Adrenal gland (tissue), 12 donors: ENCODE measurements around the gene GOLGA6L7. TPM values are rescaled to one million over a fixed set of nuclear protein-coding genes. Genes with fewer than 3 reads are reported as not detected.

Source experiments
- DNase-seq, 7 donors: peaks; one replicate each; pipeline ENCODE4 v3.0.0-alpha.2; 2019 to 2020
- H3K27ac ChIP-seq, 5 donors: fragments of 200-600 bp; sonication (generic) in 4 of 5; 1 replicate in 3 of 5; 2 replicates in 2 of 5; pipeline versions ENCODE4 v1.5.1 to v1.8.0; 2016 to 2020; ENCODE audit warnings: mild to moderate bottlenecking in 1 of 5
- H3K27me3 ChIP-seq: fragments of 200-600 bp; 2 replicates; pipeline ENCODE4 v1.8.0; 2021
- H3K36me3 ChIP-seq, 2 donors: fragments of 200-600 bp; replicated peaks in 1 of 2; 1 replicate in 1 of 2; 2 replicates in 1 of 2; pipeline versions ENCODE4 v1.5.1 to v1.8.0; 2018 to 2022
- H3K4me1 ChIP-seq, 2 donors: fragments of 200-600 bp; replicated peaks in 1 of 2; 1 replicate in 1 of 2; 2 replicates in 1 of 2; pipeline versions ENCODE4 v1.5.1 to v1.8.0; 2018 to 2021
- H3K4me3 ChIP-seq, 4 donors: fragments of 200-600 bp; sonication (generic) in 3 of 4; one replicate each; pipeline ENCODE4 v1.5.1; 2016 to 2018
- H3K9me3 ChIP-seq, 3 donors: fragments of 200-600 bp; sonication (generic) in 1 of 3; replicated peaks in 1 of 3; 1 replicate in 2 of 3; 2 replicates in 1 of 3; pipeline versions ENCODE4 v1.5.1 to v1.8.0; 2016 to 2021
- CTCF ChIP-seq, 6 experiments: fragments of 450-650 bp in 4 of 6; fragments of 200-600 bp in 2 of 6; sonication (generic) in 1 of 6; IDR thresholded peaks; 1 replicate in 5 of 6; 2 replicates in 1 of 6; pipeline versions ENCODE4 v1.5.1 to v1.8.0; 2016 to 2021; ENCODE audit warnings: antibody characterized with exemption in 6 of 6, mild to moderate bottlenecking in 2 of 6, moderate library complexity in 1 of 6
- POLR2A ChIP-seq, 2 donors: fragments of 450-650 bp; IDR thresholded peaks; one replicate each; pipeline ENCODE4 v1.6.1; 2017; ENCODE audit warnings: antibody characterized with exemption in 2 of 2, mild to moderate bottlenecking in 2 of 2, moderate library complexity in 1 of 2
- WGBS, 4 donors: extraction: QIAGEN DNeasy Blood & Tissue Kit in 2 of 4; methylation state at CpG; one replicate each; pipeline versions ENCODE4 v1.1.5 to v1.1.7; 2013 to 2017; 5-methylcytosine and 5-hydroxymethylcytosine counted together
- intact Hi-C, 2 donors: fragments of 100-400 bp; cut with DNase I; formaldehyde crosslinking; loops; one replicate each; pipeline versions ENCODE4 v1.14.1 to v1.15.0; 2022 to 2023
- polyA plus RNA-seq, 3 donors: library from polyadenylated mRNA; stranded (reverse); fragments of 200-250 nt in 2 of 3; fragments of 350-450 nt in 1 of 3; fragmentation: Illumina TruSeq in 1 of 3; extraction: RNeasy Lipid Tissue Mini Kit (QIAGEN cat#74804) in 1 of 3; gene quantifications; one replicate each; pipeline ENCODE4 v1.2.3, GENCODE V29; 2013 to 2014
- total RNA-seq, 9 donors: library from RNA; depleted of rRNA in 4 of 9; stranded (reverse); fragments of >200 nt in 4 of 9; fragments of 120-200 nt in 1 of 9; fragmentation: NEBNext Ultra II Directional in 1 of 9; extraction: Animal tissue kit (Norgen Biotek cat#: 25700) in 1 of 9; gene quantifications; one replicate each; pipeline versions ENCODE4 v1.1.0 to v1.2.4, GENCODE V29; 2013 to 2023
- donor health status: healthy with polysubstance abuse.
- donor health status: Bipolar disorder and iron deficiency.
- donor health status: DM: yes; HTN: yes; CAD: no.
- donor health status: DM: no; HTN: no; CAD: no.
- donor health status: DM: no; HTN: no; CAD: no.
- donor health status: DM: yes; HTN: yes; CAD: no.

GOLGA6L7 gene
- total and polyA plus RNA-seq, 12 donors = not detected

GRCh38 chr15:28888302-28888894, 40.0 kb upstream of the GOLGA6L7 start:
- H3K4me3 ChIP-seq = no peak overlapping the region
- WGBS, 4 donors = 88 to 93% (median 91%) methylated on average over 11 to 18 of the region's 18 CpGs
- peaks cover 0 to 3% of the 10 kb centered on the region in 2 donors for H3K4me1 ChIP-seq
- no peak for DNase-seq
- no peak for TF ChIP-seq POLR2A (IDR thresholded peaks at IDR 0.05)
- no peak for TF ChIP-seq CTCF (IDR thresholded peaks at IDR 0.05)
- no peaks in the 10 kb centered on the region for H3K27me3 ChIP-seq
- H3K36me3 ChIP-seq = no peaks in the 10 kb centered on the region
- no peak overlapping the region for H3K27ac ChIP-seq
- no peaks in the 10 kb centered on the region for H3K9me3 ChIP-seq
- intact Hi-C loops = no loop called here

- no peaks in the 10 kb centered on the region for H3K36me3 ChIP-seq
- TF ChIP-seq CTCF (IDR thresholded peaks at IDR 0.05) (no peak), POLR2A (IDR thresholded peaks at IDR 0.05) (no peak)
- H3K4me3 ChIP-seq = peak overlapping the region in 1 of 4 donors; percentile 62
- H3K27ac ChIP-seq = no peak overlapping the region
- no peaks in the 10 kb centered on the region for H3K9me3 ChIP-seq
- H3K27me3 ChIP-seq = no peaks in the 10 kb centered on the region
- 74 to 79% (median 76%) methylated on average over 10 to 17 of the region's 17 CpGs for WGBS, 4 donors
- intact Hi-C loops = no loop called here
- no peak for DNase-seq
- H3K4me1 ChIP-seq = peaks cover 0 to 3% of the 10 kb centered on the region in 2 donors
Measured at GRCh38 chr15:28887339-28888174, 39.1 kb upstream of the GOLGA6L7 start.

GRCh38 chr15:28886431-28887338, 38.2 kb upstream of the GOLGA6L7 start:
- DNase-seq = no peak
- Histone ChIP-seq H3K9me3 (no peaks in the 10 kb centered on the region), H3K36me3 (no peaks in the 10 kb centered on the region), H3K4me1 (peaks cover 0 to 3% of the 10 kb centered on the region in 2 donors), H3K27me3 (no peaks in the 10 kb centered on the region), H3K27ac (no peak overlapping the region), H3K4me3 (peak overlapping the region in 2 of 4 donors; percentile 16 to 62)
- WGBS, 4 donors = 20 to 52% (median 27%) methylated on average over 23 to 61 of the region's 61 CpGs
- intact Hi-C loops = no loop called here
- TF ChIP-seq POLR2A (IDR thresholded peaks at IDR 0.05) (no peak), CTCF (IDR thresholded peaks at IDR 0.05) (no peak)
